Vagina (tissue), 2 donors: ENCODE measurements around the gene GRN. TPM values are rescaled to one million over a fixed set of nuclear protein-coding genes. Genes with fewer than 3 reads are reported as not detected.
"Not testable (repeated sequence)": the region's sequence is repeated elsewhere in the genome, so short reads cannot be mapped to it uniquely, and the experiment has no call there.

Source experiments
- DNase-seq, 2 donors: peaks; one replicate each; pipeline ENCODE4 v3.0.0-alpha.2; 2017; ENCODE audit errors: extremely low spot score in 2 of 2
- H3K27ac ChIP-seq: fragments of 200-600 bp; sonication (generic); one replicate; pipeline ENCODE4 v1.5.1; 2019
- H3K27me3 ChIP-seq: fragments of 200-600 bp; sonication (generic); one replicate; pipeline ENCODE4 v1.5.1; 2019
- H3K36me3 ChIP-seq, 2 donors: fragments of 200-600 bp; sonication (generic); one replicate each; pipeline ENCODE4 v1.5.1; 2017 to 2019
- H3K4me1 ChIP-seq: fragments of 200-600 bp; sonication (generic); one replicate; pipeline ENCODE4 v1.5.1; 2019
- H3K4me3 ChIP-seq, 2 donors: fragments of 200-600 bp; sonication (generic); 1 replicate in 1 of 2; 2 replicates in 1 of 2; pipeline ENCODE4 v1.5.1; 2016 to 2019
- H3K9me3 ChIP-seq: fragments of 200-600 bp; sonication (generic); one replicate; pipeline ENCODE4 v1.5.1; 2019
- CTCF ChIP-seq, 3 experiments: fragments of 450-650 bp in 2 of 3; fragments of 200-600 bp in 1 of 3; sonication (generic) in 1 of 3; IDR thresholded peaks; one replicate each; pipeline ENCODE4 v1.5.1; 2017 to 2019; ENCODE audit warnings: antibody characterized with exemption in 3 of 3, mild to moderate bottlenecking in 2 of 3, moderate library complexity in 2 of 3
- POLR2A ChIP-seq, 2 donors: fragments of 450-650 bp; IDR thresholded peaks; one replicate each; pipeline ENCODE4 v1.6.1; 2017; ENCODE audit warnings: antibody characterized with exemption in 2 of 2, mild to moderate bottlenecking in 2 of 2, moderate library complexity in 2 of 2
- POLR2AphosphoS5 ChIP-seq, 2 donors: sonication (generic); formaldehyde crosslinking; IDR thresholded peaks; one replicate each; pipeline ENCODE4 v1.9.0; 2017; ENCODE audit warnings: antibody characterized with exemption in 2 of 2, mild to moderate bottlenecking in 2 of 2, low read depth in 1 of 2; ENCODE audit not compliant: insufficient read depth in 1 of 2
- intact Hi-C: fragments of 100-400 bp; cut with DNase I; formaldehyde crosslinking; loops from one replicate; pipeline ENCODE4 v1.15.1; 2023
- total RNA-seq: library from RNA; depleted of rRNA; stranded (reverse); fragments of >200 nt; gene quantifications from one replicate; pipeline ENCODE4 v1.2.3, GENCODE V29; 2016

Gene GRN
- total RNA-seq, 1 donor from 2014 or later = 268 TPM

GRCh38 chr17:44324571-44325275 lies 20.4 kb upstream of the GRN start, which contains the start of gene SLC25A39:
Gene SLC25A39, minus strand, starts transcription at chr17:44324823. Its CDS starts 1,261 bp downstream, at chr17:44323562.
- peaks cover 32% of the 10 kb centered on the region for H3K4me1 ChIP-seq
- no peaks in the 10 kb centered on the region for H3K27me3 ChIP-seq
- intact Hi-C loops = loop anchor here (1.0 to 5.0 kb wide), 2 partner anchors 100 to 112 kb away; no protein-coding TSS in a partner anchor
- DNase-seq = no peak
- TF ChIP-seq POLR2AphosphoS5 (IDR thresholded peaks at IDR 0.05; ENCODE audit: insufficient read depth in 1 of 2, low read depth in 1 of 2) (peak; percentile 37 to 93), CTCF (IDR thresholded peaks at IDR 0.05) (peak in 2 of 3 experiments; percentile 2 to 15), POLR2A (IDR thresholded peaks at IDR 0.05) (peak in 1 of 2 donors; percentile 74)
- H3K4me3 ChIP-seq = peak within 1 kb of the TSS; percentile 91 to 97
- H3K27ac ChIP-seq = peak within 1 kb of the TSS; percentile 96
- H3K9me3 ChIP-seq = no peaks in the 10 kb centered on the region
- H3K36me3 ChIP-seq = peaks cover 0 to 28% of the 10 kb centered on the region in 2 donors

GRCh38 chr17:44326861-44327444 lies 18.1 kb upstream of the GRN start:
- intact Hi-C loops = no loop called here
- H3K27me3 ChIP-seq = no peaks in the 10 kb centered on the region
- H3K36me3 ChIP-seq = peaks cover 0 to 6% of the 10 kb centered on the region in 2 donors
- no peaks in the 10 kb centered on the region for H3K9me3 ChIP-seq
- peak in 1 of 2 donors; percentile 98 for DNase-seq
- TF ChIP-seq POLR2A (IDR thresholded peaks at IDR 0.05) (no peak), CTCF (IDR thresholded peaks at IDR 0.05) (peak in 1 of 3 experiments; percentile 21), POLR2AphosphoS5 (IDR thresholded peaks at IDR 0.05; ENCODE audit: insufficient read depth in 1 of 2, low read depth in 1 of 2) (peak; percentile 85 to 96)
- peak overlapping the region; percentile 91 to 97 for H3K4me3 ChIP-seq
- peaks cover 32% of the 10 kb centered on the region for H3K4me1 ChIP-seq
- peak overlapping the region; percentile 96 for H3K27ac ChIP-seq

DNA sequence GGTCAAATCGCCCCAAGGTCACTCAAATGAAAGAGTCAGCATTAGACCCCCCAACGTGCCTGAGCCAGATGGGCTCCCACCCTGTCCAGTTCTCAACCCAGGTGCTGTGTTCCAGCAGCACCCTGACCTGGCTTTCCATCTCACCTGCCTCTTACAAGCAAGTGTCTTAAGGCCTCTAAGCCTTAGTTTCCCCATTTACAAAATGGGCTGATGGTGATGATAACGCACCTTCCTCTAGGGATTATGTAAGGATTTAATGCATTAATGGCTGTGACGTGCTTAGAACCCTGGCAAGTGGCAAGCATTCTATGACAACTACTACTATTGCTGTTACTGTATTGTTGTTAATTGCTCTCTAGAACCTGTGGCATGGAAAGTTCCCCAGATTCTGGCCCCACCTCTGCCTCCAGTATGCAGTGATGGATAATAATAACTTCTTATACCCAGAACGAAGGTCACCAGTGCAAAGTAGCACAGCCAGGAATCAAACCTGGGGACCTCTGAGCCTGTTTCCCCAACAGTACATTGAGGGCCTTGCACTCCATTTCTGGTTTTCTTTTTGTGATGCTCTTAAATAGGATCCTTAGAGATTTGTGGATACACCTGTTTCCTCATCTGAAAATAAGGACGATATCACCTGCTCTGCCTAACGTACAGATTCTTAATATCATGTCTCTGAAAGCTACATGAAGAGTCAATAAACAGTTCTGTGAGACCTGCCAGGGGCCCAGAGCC lies 17.2 kb upstream of the GRN start:
- no peaks in the 10 kb centered on the region for H3K9me3 ChIP-seq
- intact Hi-C loops = no loop called here
- DNase-seq = no peak
- no peaks in the 10 kb centered on the region for H3K36me3 ChIP-seq
- TF ChIP-seq POLR2AphosphoS5 (IDR thresholded peaks at IDR 0.05; ENCODE audit: insufficient read depth in 1 of 2, low read depth in 1 of 2) (no peak), POLR2A (IDR thresholded peaks at IDR 0.05) (no peak), CTCF (IDR thresholded peaks at IDR 0.05) (no peak)
- H3K4me1 ChIP-seq = peaks cover 26% of the 10 kb centered on the region
- H3K27me3 ChIP-seq = no peaks in the 10 kb centered on the region
- no peak overlapping the region for H3K4me3 ChIP-seq
- H3K27ac ChIP-seq = no peak overlapping the region

DNA sequence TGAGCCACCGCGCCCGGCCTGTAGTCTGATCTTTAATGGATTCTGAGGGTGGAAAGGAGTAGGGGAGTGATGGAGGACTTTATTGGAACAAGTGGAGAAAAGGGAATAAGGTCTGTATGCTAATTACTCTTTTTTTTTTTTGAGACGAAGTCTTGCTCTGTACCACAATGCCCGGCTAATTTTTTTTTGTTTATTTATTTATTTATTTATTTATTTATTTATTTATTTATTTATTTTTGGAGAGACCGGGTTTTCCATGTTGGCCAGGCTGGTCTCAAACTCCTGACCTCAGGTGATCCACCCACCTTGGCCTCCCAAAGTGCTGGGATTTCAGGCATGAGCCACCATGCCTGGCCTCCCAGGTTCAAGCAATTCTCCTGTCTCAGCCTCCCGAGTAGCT lies 15.6 kb upstream of the GRN start:
- H3K27ac ChIP-seq, DNase-seq, H3K27me3 ChIP-seq, H3K9me3 ChIP-seq, H3K4me3 ChIP-seq, intact Hi-C loops, H3K36me3 ChIP-seq: not testable (repeated sequence)
- H3K4me1 ChIP-seq = peaks cover 13% of the 10 kb centered on the region

- intact Hi-C loops, DNase-seq, H3K4me3 ChIP-seq, H3K9me3 ChIP-seq, H3K27me3 ChIP-seq, H3K27ac ChIP-seq, H3K36me3 ChIP-seq: not testable (repeated sequence)
- peaks cover 12% of the 10 kb centered on the region for H3K4me1 ChIP-seq
Measured at GRCh38 chr17:44330263-44330662, 14.8 kb upstream of the GRN start.
